Activated naive CD4-positive, alpha-beta T cell treated with anti-CD3 and anti-CD28 coated beads for 36 hours (primary cell): ENCODE results near the gene MAGI2. TPM values are rescaled to one million over a fixed set of nuclear protein-coding genes. Genes with fewer than 3 reads are reported as not detected.
A peak's percentile ranks its signal among the peaks of the same experiment; 100 is the strongest.

Source experiments
- CTCF ChIA-PET: fragments of 350-600 bp; sonication (Branson Sonifier 250); formaldehyde crosslinking; loops from one replicate; lab custom pipeline; 2021; ENCODE audit warnings: antibody characterized with exemption; lab: Charles Lee
- DNase-seq: peaks from one replicate; pipeline ENCODE4 v3.0.0-alpha.2; 2020
- H3K27ac Mint-ChIP-seq: one replicate; pipeline ENCODE4 v1.8.0; 2021; ENCODE audit warnings: mild to moderate bottlenecking, mixed read lengths
- H3K27me3 Mint-ChIP-seq: one replicate; pipeline ENCODE4 v1.8.0; 2021; ENCODE audit warnings: low read depth, mixed read lengths
- H3K36me3 Mint-ChIP-seq: one replicate; pipeline ENCODE4 v1.8.0; 2021; ENCODE audit warnings: low read depth, mixed read lengths
- H3K4me1 Mint-ChIP-seq: one replicate; pipeline ENCODE4 v1.8.0; 2021; ENCODE audit warnings: low read depth, mixed read lengths
- H3K4me3 Mint-ChIP-seq: one replicate; pipeline ENCODE4 v1.8.0; 2021; ENCODE audit warnings: mild to moderate bottlenecking, moderate library complexity, mixed read lengths
- H3K9me3 Mint-ChIP-seq: one replicate; pipeline ENCODE4 v1.8.0; 2021; ENCODE audit warnings: mixed read lengths
- intact Hi-C: fragments of 100-400 bp; cut with micrococcal nuclease; formaldehyde crosslinking; loops from one replicate; pipeline ENCODE4 v1.15.1; 2023
- total RNA-seq, 2 experiments: library from RNA; stranded (reverse); gene quantifications; one replicate each; pipeline ENCODE4 v1.2.3, GENCODE V29; 2021

The MAGI2 gene
- total RNA-seq, 2 experiments from 2014 or later: 0.07 to 0.19 TPM

GRCh38 chr7:78052112-78052511, 1401.4 kb downstream of the MAGI2 start:
- Mint-ChIP-seq H3K4me3 (no peak overlapping the region), H3K27me3 (peaks cover 15% of the 10 kb centered on the region), H3K4me1 (no peaks in the 10 kb centered on the region), H3K9me3 (no peaks in the 10 kb centered on the region), H3K27ac (no peak overlapping the region), H3K36me3 (no peaks in the 10 kb centered on the region)
- CTCF ChIA-PET: interaction anchor here (1.5 kb wide), 1 partner anchor 10 kb away, joined by 4 read pairs; no protein-coding TSS in a partner anchor
- no peak for DNase-seq
- intact Hi-C loops: no loop called here

DNA sequence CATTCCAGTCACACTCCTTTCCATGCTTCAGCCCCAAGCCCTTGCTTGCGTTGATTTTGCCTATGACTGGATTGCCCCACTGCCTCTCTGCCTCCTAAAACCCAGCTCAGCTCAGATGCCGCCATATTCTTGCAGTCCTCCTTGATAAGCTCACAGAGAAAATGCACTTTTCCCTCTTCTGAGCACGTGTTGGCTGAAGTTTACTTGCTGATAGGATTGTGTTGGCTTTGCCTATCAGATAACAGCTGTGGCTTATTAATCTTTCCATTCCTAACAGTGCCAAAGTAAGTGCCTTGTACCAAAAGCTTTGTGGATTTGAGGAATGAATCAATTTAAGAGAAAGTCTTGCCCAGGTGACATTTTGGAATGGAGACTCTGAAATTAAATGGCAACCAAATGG, 1405.7 kb downstream of the MAGI2 start:
- no peak for DNase-seq
- no peaks in the 10 kb centered on the region for H3K9me3 Mint-ChIP-seq
- H3K27me3 Mint-ChIP-seq: peaks cover 4% of the 10 kb centered on the region
- H3K4me3 Mint-ChIP-seq: no peak overlapping the region
- no peaks in the 10 kb centered on the region for H3K4me1 Mint-ChIP-seq
- CTCF ChIA-PET: no interaction called here
- intact Hi-C loops: no loop called here
- H3K36me3 Mint-ChIP-seq: no peaks in the 10 kb centered on the region
- H3K27ac Mint-ChIP-seq: no peak overlapping the region

DNA sequence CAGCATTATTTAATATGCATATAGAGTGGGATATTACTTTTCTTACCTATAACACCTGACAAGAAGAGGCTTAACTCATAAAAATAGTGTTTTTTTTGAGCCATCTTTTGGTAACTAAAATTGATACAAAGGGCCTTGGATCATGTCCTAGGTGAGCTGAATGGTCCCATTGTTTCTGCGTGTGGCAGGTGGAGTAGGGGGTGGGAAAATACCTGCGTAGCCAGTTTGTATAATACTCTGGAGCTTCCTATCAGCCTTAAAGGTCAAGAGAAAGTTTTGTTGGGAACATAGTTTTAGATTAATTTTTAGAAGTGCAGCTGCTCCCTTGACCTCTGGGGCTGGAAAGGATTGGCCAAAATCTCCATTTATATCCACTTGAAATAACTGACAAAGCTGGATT, 1410.3 kb downstream of the MAGI2 start:
- Mint-ChIP-seq H3K27ac (no peak overlapping the region), H3K4me1 (no peaks in the 10 kb centered on the region), H3K36me3 (no peaks in the 10 kb centered on the region), H3K4me3 (no peak overlapping the region), H3K9me3 (no peaks in the 10 kb centered on the region), H3K27me3 (peaks cover 20% of the 10 kb centered on the region)
- intact Hi-C loops: no loop called here
- no peak for DNase-seq
- CTCF ChIA-PET: interaction anchor here (0.7 to 10.8 kb wide), 2 partner anchors 11 to 24 kb away, joined by 3 to 81 read pairs; no protein-coding TSS in a partner anchor

DNA sequence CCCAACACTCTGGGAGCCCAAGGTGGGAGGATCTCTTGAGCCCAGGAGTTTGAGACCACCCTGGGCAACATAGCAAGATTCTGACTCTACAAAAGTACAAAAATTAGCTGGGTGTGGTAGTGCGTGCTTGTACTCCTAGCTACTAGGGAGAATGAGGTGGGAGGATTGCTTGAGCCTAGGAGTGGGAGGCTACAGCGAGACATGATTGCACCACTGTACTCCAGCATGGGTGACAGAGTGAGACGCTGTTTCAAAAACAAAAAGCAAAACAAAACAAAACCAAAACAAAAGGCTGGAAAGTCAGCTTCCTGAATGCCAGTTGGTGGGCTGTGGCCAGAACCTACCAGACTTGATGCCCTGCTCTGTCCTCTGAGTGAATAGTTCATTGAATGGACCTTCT, 1412.0 kb downstream of the MAGI2 start:
- Mint-ChIP-seq H3K9me3 (no peaks in the 10 kb centered on the region), H3K4me1 (no peaks in the 10 kb centered on the region), H3K4me3 (no peak overlapping the region), H3K36me3 (no peaks in the 10 kb centered on the region), H3K27ac (no peak overlapping the region), H3K27me3 (peaks cover 26% of the 10 kb centered on the region)
- intact Hi-C loops: loop anchor here (2.0 kb wide), 2 partner anchors 283 to 385 kb away; no protein-coding TSS in a partner anchor
- no peak for DNase-seq
- CTCF ChIA-PET: interaction anchor here (0.6 to 10.8 kb wide), 13 partner anchors 10 to 504 kb away, joined by 3 to 81 read pairs (median 4); no protein-coding TSS in a partner anchor

- Mint-ChIP-seq H3K4me1 (no peaks in the 10 kb centered on the region), H3K9me3 (no peaks in the 10 kb centered on the region), H3K27me3 (peaks cover 29% of the 10 kb centered on the region), H3K36me3 (no peaks in the 10 kb centered on the region), H3K27ac (no peak overlapping the region), H3K4me3 (no peak overlapping the region)
- DNase-seq: peak; percentile 54
- intact Hi-C loops: loop anchor here (1.0 to 2.0 kb wide), 4 partner anchors 20 to 383 kb away; no protein-coding TSS in a partner anchor
- CTCF ChIA-PET: interaction anchor here (0.7 to 10.8 kb wide), 18 partner anchors 8 to 388 kb away, joined by 3 to 81 read pairs (median 5); no protein-coding TSS in a partner anchor
Measured at GRCh38 chr7:78039790-78040776, 1413.4 kb downstream of the MAGI2 start.

DNA sequence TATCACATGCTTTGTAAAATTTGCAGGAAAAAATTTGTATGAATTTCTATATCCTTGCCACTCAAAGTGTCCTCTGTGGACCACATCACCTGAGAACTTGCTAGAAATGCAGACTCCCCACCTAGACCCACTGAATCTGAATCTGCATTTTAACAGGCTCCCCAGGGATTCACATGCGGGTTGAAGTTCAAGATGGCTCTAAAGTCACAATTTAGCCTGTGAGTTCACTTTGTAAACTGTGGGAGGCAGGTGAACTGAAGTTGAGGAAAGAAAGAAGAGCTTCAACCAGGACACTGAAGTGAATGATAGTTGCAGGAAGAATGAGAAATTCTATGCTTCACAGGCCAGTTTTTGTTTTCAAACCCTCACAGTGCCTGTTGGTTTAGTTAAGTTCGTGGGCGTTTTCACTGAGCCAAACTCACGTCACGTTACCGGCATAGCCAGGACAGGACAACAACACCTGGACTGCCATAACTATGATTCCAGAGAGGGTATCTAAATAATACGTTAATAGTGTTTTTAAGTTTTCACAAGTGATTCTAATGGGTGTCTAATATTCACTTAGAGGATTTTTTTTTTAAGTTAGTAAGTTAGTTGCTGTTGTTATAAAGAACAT, 1414.9 kb downstream of the MAGI2 start:
- Mint-ChIP-seq H3K36me3 (no peaks in the 10 kb centered on the region), H3K9me3 (no peaks in the 10 kb centered on the region), H3K27ac (no peak overlapping the region), H3K4me1 (no peaks in the 10 kb centered on the region), H3K27me3 (peaks cover 30% of the 10 kb centered on the region), H3K4me3 (no peak overlapping the region)
- intact Hi-C loops: no loop called here
- no peak for DNase-seq
- CTCF ChIA-PET: interaction anchor here (1.5 to 10.8 kb wide), 3 partner anchors 10 to 365 kb away, joined by 4 to 81 read pairs (median 5); no protein-coding TSS in a partner anchor

DNA sequence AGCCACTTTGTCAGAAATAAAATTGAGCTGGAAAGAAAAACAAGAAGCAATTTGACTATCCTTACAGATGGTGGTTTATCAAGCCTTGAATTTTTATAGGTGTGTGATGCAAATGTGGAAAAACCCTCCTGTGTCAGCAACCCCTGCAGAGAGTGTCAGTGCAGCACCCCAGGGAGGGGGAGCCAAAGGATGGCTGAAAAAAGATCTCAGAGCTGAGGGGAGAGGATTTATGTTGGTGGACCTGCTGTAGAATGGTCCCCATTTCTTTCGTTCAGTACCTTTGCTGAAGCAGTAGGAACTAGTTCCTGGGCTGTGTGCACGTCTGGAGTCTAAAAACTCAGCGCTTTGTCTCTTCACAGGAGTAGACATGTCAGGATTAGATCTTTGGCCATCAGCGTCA, 1415.9 kb downstream of the MAGI2 start:
- no peaks in the 10 kb centered on the region for H3K9me3 Mint-ChIP-seq
- no peaks in the 10 kb centered on the region for H3K4me1 Mint-ChIP-seq
- peaks cover 32% of the 10 kb centered on the region for H3K27me3 Mint-ChIP-seq
- CTCF ChIA-PET: interaction anchor here (1.1 to 10.8 kb wide), 4 partner anchors 9 to 278 kb away, joined by 3 to 81 read pairs (median 4); no protein-coding TSS in a partner anchor
- no peak overlapping the region for H3K27ac Mint-ChIP-seq
- intact Hi-C loops: no loop called here
- H3K36me3 Mint-ChIP-seq: no peaks in the 10 kb centered on the region
- no peak overlapping the region for H3K4me3 Mint-ChIP-seq
- DNase-seq: no peak

GRCh38 chr7:78033410-78033809, 1420.1 kb downstream of the MAGI2 start:
- Mint-ChIP-seq H3K27ac (no peak overlapping the region), H3K4me3 (no peak overlapping the region), H3K4me1 (no peaks in the 10 kb centered on the region), H3K27me3 (peaks cover 16% of the 10 kb centered on the region), H3K36me3 (no peaks in the 10 kb centered on the region), H3K9me3 (no peaks in the 10 kb centered on the region)
- DNase-seq: no peak
- intact Hi-C loops: no loop called here
- CTCF ChIA-PET: interaction anchor here (0.5 to 1.3 kb wide), 2 partner anchors 14 to 895 kb away, joined by 4 read pairs; no protein-coding TSS in a partner anchor

GRCh38 chr7:78026492-78026891, 1427.0 kb downstream of the MAGI2 start:
- Mint-ChIP-seq H3K27me3 (peaks cover 5% of the 10 kb centered on the region), H3K4me1 (no peaks in the 10 kb centered on the region), H3K27ac (no peak overlapping the region), H3K36me3 (no peaks in the 10 kb centered on the region), H3K9me3 (no peaks in the 10 kb centered on the region), H3K4me3 (no peak overlapping the region)
- intact Hi-C loops: no loop called here
- DNase-seq: no peak
- CTCF ChIA-PET: interaction anchor here (1.3 to 2.4 kb wide), 2 partner anchors 10 to 14 kb away, joined by 4 to 10 read pairs; no protein-coding TSS in a partner anchor

GRCh38 chr7:78024591-78024990, 1428.9 kb downstream of the MAGI2 start:
- Mint-ChIP-seq H3K9me3 (no peaks in the 10 kb centered on the region), H3K27ac (no peak overlapping the region), H3K36me3 (no peaks in the 10 kb centered on the region), H3K4me3 (no peak overlapping the region), H3K27me3 (peaks cover 11% of the 10 kb centered on the region), H3K4me1 (peaks cover 2% of the 10 kb centered on the region)
- intact Hi-C loops: loop anchor here (5.0 kb wide), 2 partner anchors 82 to 1248 kb away; no protein-coding TSS in a partner anchor
- CTCF ChIA-PET: interaction anchor here (2.4 kb wide), 1 partner anchor 16 kb away, joined by 10 read pairs; no protein-coding TSS in a partner anchor
- no peak for DNase-seq

DNA sequence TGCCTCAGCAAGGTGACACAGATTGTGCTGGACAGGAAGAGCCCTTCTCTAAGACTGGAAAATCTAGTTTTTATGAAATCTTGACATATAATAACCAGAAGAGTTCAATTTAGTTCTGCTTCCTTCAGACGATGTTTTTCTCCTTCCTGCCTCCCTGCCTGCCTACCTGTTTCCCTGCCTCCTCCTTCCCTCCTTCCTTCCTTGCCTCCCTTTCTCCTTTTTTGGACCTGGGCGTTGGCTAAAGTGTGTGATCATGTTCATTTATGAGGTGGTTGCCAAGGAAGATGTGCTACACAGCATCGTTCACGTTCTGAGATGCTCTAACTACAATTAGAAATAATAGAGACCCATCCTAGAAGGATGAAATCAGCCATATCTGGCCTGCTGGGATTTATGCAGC, 1430.3 kb downstream of the MAGI2 start:
- Mint-ChIP-seq H3K4me1 (peaks cover 9% of the 10 kb centered on the region), H3K9me3 (no peaks in the 10 kb centered on the region), H3K27me3 (peaks cover 20% of the 10 kb centered on the region), H3K27ac (no peak overlapping the region), H3K36me3 (no peaks in the 10 kb centered on the region), H3K4me3 (no peak overlapping the region)
- intact Hi-C loops: loop anchor here (5.0 kb wide), 2 partner anchors 81 to 1249 kb away; no protein-coding TSS in a partner anchor
- CTCF ChIA-PET: no interaction called here
- no peak for DNase-seq

DNA sequence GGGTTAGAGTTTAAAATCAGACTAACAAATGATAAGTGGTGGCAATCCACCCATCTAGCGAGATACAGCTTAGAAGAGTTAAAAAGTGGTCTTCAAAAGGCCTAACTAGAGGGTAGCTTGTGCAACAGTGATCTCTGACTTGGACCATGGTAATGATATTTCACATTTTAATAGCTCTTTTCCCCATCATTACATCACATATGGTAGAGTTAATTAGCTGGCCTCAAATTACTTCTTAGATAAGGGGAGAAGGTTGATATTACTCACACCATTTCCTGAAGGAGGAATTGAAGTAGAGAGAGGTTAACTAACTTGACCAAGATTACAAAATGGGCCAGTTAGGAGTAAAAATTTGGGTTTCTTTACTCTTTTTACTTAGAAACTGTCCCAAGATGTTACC, 1431.3 kb downstream of the MAGI2 start:
- intact Hi-C loops: loop anchor here (5.0 kb wide), 2 partner anchors 80 to 1250 kb away; no protein-coding TSS in a partner anchor
- H3K9me3 Mint-ChIP-seq: no peaks in the 10 kb centered on the region
- DNase-seq: no peak
- H3K36me3 Mint-ChIP-seq: no peaks in the 10 kb centered on the region
- peaks cover 9% of the 10 kb centered on the region for H3K4me1 Mint-ChIP-seq
- CTCF ChIA-PET: interaction anchor here (6.1 kb wide), 1 partner anchor 18 kb away, joined by 81 read pairs; no protein-coding TSS in a partner anchor
- H3K27ac Mint-ChIP-seq: no peak overlapping the region
- H3K27me3 Mint-ChIP-seq: peaks cover 29% of the 10 kb centered on the region
- no peak overlapping the region for H3K4me3 Mint-ChIP-seq
